ENCODE data around the gene MS4A6A. TPM values are rescaled to one million over a fixed set of nuclear protein-coding genes. Genes with fewer than 3 reads are reported as not detected.
A peak's percentile ranks its signal among the peaks of the same experiment; 100 is the strongest.

MS4A6A gene
- total and polyA plus RNA-seq, 9 of the 15 experiments (the other 6 are each of a cell fraction or from before 2014, with no cell fraction given): 0.57 to 9.5 (median 4.2) TPM

- TF ChIP-seq, protein P1, sequence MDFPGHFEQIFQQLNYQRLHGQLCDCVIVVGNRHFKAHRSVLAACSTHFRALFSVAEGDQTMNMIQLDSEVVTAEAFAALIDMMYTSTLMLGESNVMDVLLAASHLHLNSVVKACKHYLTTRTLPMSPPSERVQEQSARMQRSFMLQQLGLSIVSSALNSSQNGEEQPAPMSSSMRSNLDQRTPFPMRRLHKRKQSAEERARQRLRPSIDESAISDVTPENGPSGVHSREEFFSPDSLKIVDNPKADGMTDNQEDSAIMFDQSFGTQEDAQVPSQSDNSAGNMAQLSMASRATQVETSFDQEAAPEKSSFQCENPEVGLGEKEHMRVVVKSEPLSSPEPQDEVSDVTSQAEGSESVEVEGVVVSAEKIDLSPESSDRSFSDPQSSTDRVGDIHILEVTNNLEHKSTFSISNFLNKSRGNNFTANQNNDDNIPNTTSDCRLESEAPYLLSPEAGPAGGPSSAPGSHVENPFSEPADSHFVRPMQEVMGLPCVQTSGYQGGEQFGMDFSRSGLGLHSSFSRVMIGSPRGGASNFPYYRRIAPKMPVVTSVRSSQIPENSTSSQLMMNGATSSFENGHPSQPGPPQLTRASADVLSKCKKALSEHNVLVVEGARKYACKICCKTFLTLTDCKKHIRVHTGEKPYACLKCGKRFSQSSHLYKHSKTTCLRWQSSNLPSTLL (IDR thresholded peaks at IDR 0.05): no peak
- peak; percentile 53; the same call in 1 of the 2 replicates for TF ChIP-seq JUND (IDR thresholded peaks at IDR 0.05; ENCODE audit: borderline replicate concordance, low read depth, low read length)
- TF ChIP-seq JUND (tag; IDR thresholded peaks at IDR 0.05; ENCODE audit: borderline replicate concordance, low read depth, low read length): peak; percentile 61; the same call in 1 of the 3 replicates
- TF ChIP-seq ZBTB17 (CRISPR knock-in tag; IDR thresholded peaks at IDR 0.05): no peak
- TF ChIP-seq ZNF197 (CRISPR knock-in tag; IDR thresholded peaks at IDR 0.05; ENCODE audit: low read depth): 0 out of 2 replicates have a peak, but pooled peaks have one; percentile 29
- TF ChIP-seq, protein P2, sequence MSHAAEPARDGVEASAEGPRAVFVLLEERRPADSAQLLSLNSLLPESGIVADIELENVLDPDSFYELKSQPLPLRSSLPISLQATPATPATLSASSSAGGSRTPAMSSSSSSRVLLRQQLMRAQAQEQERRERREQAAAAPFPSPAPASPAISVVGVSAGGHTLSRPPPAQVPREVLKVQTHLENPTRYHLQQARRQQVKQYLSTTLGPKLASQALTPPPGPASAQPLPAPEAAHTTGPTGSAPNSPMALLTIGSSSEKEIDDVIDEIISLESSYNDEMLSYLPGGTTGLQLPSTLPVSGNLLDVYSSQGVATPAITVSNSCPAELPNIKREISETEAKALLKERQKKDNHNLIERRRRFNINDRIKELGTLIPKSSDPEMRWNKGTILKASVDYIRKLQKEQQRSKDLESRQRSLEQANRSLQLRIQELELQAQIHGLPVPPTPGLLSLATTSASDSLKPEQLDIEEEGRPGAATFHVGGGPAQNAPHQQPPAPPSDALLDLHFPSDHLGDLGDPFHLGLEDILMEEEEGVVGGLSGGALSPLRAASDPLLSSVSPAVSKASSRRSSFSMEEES (CRISPR knock-in tag; IDR thresholded peaks at IDR 0.05): no peak
- no peak for TF ChIP-seq PTBP1 (IDR thresholded peaks at IDR 0.05; ENCODE audit: low read depth, low read length)
- TF ChIP-seq NR2C2 (CRISPR knock-in tag; IDR thresholded peaks at IDR 0.05): no peak
- TF ChIP-seq NR2C2 (tag; IDR thresholded peaks at IDR 0.05): no peak
- TF ChIP-seq, protein P3, sequence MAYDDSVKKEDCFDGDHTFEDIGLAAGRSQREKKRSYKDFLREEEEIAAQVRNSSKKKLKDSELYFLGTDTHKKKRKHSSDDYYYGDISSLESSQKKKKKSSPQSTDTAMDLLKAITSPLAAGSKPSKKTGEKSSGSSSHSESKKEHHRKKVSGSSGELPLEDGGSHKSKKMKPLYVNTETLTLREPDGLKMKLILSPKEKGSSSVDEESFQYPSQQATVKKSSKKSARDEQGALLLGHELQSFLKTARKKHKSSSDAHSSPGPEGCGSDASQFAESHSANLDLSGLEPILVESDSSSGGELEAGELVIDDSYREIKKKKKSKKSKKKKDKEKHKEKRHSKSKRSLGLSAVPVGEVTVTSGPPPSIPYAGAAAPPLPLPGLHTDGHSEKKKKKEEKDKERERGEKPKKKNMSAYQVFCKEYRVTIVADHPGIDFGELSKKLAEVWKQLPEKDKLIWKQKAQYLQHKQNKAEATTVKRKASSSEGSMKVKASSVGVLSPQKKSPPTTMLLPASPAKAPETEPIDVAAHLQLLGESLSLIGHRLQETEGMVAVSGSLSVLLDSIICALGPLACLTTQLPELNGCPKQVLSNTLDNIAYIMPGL (CRISPR knock-in tag; IDR thresholded peaks at IDR 0.05): no peak
- TF ChIP-seq, protein P4, sequence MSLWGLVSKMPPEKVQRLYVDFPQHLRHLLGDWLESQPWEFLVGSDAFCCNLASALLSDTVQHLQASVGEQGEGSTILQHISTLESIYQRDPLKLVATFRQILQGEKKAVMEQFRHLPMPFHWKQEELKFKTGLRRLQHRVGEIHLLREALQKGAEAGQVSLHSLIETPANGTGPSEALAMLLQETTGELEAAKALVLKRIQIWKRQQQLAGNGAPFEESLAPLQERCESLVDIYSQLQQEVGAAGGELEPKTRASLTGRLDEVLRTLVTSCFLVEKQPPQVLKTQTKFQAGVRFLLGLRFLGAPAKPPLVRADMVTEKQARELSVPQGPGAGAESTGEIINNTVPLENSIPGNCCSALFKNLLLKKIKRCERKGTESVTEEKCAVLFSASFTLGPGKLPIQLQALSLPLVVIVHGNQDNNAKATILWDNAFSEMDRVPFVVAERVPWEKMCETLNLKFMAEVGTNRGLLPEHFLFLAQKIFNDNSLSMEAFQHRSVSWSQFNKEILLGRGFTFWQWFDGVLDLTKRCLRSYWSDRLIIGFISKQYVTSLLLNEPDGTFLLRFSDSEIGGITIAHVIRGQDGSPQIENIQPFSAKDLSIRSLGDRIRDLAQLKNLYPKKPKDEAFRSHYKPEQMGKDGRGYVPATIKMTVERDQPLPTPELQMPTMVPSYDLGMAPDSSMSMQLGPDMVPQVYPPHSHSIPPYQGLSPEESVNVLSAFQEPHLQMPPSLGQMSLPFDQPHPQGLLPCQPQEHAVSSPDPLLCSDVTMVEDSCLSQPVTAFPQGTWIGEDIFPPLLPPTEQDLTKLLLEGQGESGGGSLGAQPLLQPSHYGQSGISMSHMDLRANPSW (CRISPR knock-in tag; IDR thresholded peaks at IDR 0.05): no peak
- no peak for TF ChIP-seq TAF1 (IDR thresholded peaks at IDR 0.05; ENCODE audit: control insufficient read depth, extremely low read depth, insufficient read depth, low read length, severe bottlenecking)
- TF ChIP-seq TRIM28 (IDR thresholded peaks at IDR 0.05): no peak
- TF ChIP-seq, protein P5, sequence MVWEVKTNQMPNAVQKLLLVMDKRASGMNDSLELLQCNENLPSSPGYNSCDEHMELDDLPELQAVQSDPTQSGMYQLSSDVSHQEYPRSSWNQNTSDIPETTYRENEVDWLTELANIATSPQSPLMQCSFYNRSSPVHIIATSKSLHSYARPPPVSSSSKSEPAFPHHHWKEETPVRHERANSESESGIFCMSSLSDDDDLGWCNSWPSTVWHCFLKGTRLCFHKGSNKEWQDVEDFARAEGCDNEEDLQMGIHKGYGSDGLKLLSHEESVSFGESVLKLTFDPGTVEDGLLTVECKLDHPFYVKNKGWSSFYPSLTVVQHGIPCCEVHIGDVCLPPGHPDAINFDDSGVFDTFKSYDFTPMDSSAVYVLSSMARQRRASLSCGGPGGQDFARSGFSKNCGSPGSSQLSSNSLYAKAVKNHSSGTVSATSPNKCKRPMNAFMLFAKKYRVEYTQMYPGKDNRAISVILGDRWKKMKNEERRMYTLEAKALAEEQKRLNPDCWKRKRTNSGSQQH (CRISPR knock-in tag; IDR thresholded peaks at IDR 0.05): no peak
- TF ChIP-seq ERF (CRISPR knock-in tag; IDR thresholded peaks at IDR 0.05): no peak
- no peak for TF ChIP-seq ZSCAN32 (CRISPR knock-in tag; IDR thresholded peaks at IDR 0.05)
- peak; percentile 24; the same call in 1 of the 2 replicates for TF ChIP-seq ZNF239 (CRISPR knock-in tag; IDR thresholded peaks at IDR 0.05)
- no peak for TF ChIP-seq KDM1A (IDR thresholded peaks at IDR 0.05)
- TF ChIP-seq NR4A1 (CRISPR knock-in tag; IDR thresholded peaks at IDR 0.05): no peak
- no peak for TF ChIP-seq NR4A1 (tag; IDR thresholded peaks at IDR 0.05)
- TF ChIP-seq CCAR2 (IDR thresholded peaks at IDR 0.05; ENCODE audit: low read depth, low read length): no peak
Measured at GRCh38 chr11:60130496-60130895, 52.4 kb downstream of the MS4A6A start (continued).

Data from K562 (cell line).